Measurements from ENCODE around the gene MYO1C.
"Not testable (repeated sequence)": the region's sequence is repeated elsewhere in the genome, so short reads cannot be mapped to it uniquely, and the experiment has no call there.

The MYO1C gene

DNA sequence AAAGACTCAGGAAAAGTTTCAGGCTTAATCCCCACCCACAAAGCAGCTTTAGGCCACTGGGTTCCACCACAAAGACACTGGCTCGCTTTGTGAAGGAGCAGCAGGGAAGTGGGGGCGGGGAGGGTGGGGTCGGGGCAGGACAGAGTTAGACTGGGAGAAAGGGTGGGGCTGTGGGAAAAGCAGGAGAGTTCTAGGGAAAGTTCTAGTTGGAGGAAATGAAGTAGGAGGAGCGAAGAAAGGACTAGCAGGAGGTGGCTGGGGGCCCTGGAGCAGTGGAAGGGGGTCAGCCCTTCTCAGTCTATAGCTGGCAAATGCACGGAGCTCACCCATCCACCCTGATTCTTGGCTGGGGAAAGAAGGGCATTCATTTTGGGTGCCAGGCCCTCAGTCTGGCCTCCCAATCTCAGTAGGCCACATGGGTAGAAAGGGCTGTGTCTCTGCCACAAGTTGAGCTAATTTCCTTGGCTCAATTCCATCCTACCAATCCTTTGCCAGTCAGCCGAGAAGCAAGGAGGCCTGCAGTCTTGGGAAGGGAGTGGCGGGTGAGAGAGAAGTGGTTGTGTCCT is 19.4 kb upstream of the MYO1C start:
- Histone ChIP-seq H2AFZ (ENCODE audit: low read length) (no peak overlapping the region), H4K20me1 (ENCODE audit: insufficient read depth, low read length, poor library complexity, severe bottlenecking) (peaks cover 4% of the 10 kb centered on the region), H3K9ac (ENCODE audit: low read depth, low read length, poor library complexity, severe bottlenecking) (peak overlapping the region; percentile 20)

DNA sequence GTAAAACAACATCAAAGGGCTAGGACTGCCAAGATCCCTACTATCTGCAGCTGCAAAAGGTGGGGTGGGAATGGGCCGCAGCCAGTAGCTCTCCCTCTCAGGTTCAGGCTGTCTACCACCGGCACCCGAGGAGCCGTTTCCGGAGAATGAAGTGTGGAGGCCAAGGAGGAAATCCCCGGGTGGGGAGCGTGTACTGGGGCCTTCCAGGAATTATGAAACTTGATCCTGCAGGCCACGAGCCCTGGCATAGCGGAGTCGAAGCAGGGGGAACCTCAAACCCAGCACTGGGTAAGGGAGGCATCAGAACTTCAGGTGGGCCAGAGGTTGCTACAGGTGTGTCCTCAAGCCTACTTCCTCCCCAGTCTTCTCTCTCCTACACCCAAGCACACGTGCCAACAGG is 18.8 kb upstream of the MYO1C start:
- no peak overlapping the region for H3K4me2 ChIP-seq (ENCODE audit: low read depth, low read length, poor library complexity, severe bottlenecking)
- H3K36me3 ChIP-seq (ENCODE audit: insufficient read depth, low read length), result peaks cover 6% of the 10 kb centered on the region; the same call in 1 of the 2 replicates
- H3K4me3 ChIP-seq (ENCODE audit: low read length, poor library complexity, severe bottlenecking), result no peak overlapping the region
- peaks cover 7% of the 10 kb centered on the region for H3K4me1 ChIP-seq (ENCODE audit: insufficient read depth, low read length, poor library complexity, severe bottlenecking)
- no peak overlapping the region for H2AFZ ChIP-seq (ENCODE audit: low read length)
- no peak overlapping the region for H3K9ac ChIP-seq (ENCODE audit: low read depth, low read length, poor library complexity, severe bottlenecking)
- peaks cover 19% of the 10 kb centered on the region; the same call in 1 of the 2 replicates for H3K79me2 ChIP-seq (ENCODE audit: insufficient read depth, low read length)
- no peaks in the 10 kb centered on the region for H3K9me2 ChIP-seq (replicated peaks; ENCODE audit: low read depth, low read length)
- no peaks in the 10 kb centered on the region for H3F3A ChIP-seq (ENCODE audit: low read depth)
- H3K27me3 ChIP-seq (ENCODE audit: insufficient read depth, low read length, poor library complexity, severe bottlenecking), result no peaks in the 10 kb centered on the region
- peaks cover 4% of the 10 kb centered on the region for H4K20me1 ChIP-seq (ENCODE audit: insufficient read depth, low read length, poor library complexity, severe bottlenecking)
- no peaks in the 10 kb centered on the region for H3K9me3 ChIP-seq (ENCODE audit: insufficient read depth, low read depth, low read length)
- no peak for TF ChIP-seq CTCF (conservative IDR thresholded peaks at IDR 0.05; ENCODE audit: low read length)
- TF ChIP-seq EZH2phosphoT487 (IDR thresholded peaks at IDR 0.05; ENCODE audit: borderline replicate concordance), result no peak

More for the DNA sequence above, 19.4 kb upstream of the MYO1C start:
- H3K79me2 ChIP-seq (ENCODE audit: insufficient read depth, low read length), result peaks cover 20% of the 10 kb centered on the region; the same call in 1 of the 2 replicates
- H3K27me3 ChIP-seq (ENCODE audit: insufficient read depth, low read length, poor library complexity, severe bottlenecking), result no peaks in the 10 kb centered on the region
- no peak overlapping the region for H3K4me2 ChIP-seq (ENCODE audit: low read depth, low read length, poor library complexity, severe bottlenecking)
- H3K9me3 ChIP-seq (ENCODE audit: insufficient read depth, low read depth, low read length), result no peaks in the 10 kb centered on the region
- peaks cover 7% of the 10 kb centered on the region for H3K4me1 ChIP-seq (ENCODE audit: insufficient read depth, low read length, poor library complexity, severe bottlenecking)
- TF ChIP-seq EZH2phosphoT487 (IDR thresholded peaks at IDR 0.05; ENCODE audit: borderline replicate concordance) (no peak), CTCF (conservative IDR thresholded peaks at IDR 0.05; ENCODE audit: low read length) (no peak)
- H3K9me2 ChIP-seq (replicated peaks; ENCODE audit: low read depth, low read length), result no peaks in the 10 kb centered on the region
- peaks cover 6% of the 10 kb centered on the region; the same call in 1 of the 2 replicates for H3K36me3 ChIP-seq (ENCODE audit: insufficient read depth, low read length)
- H3K4me3 ChIP-seq (ENCODE audit: low read length, poor library complexity, severe bottlenecking), result no peak overlapping the region
- H3F3A ChIP-seq (ENCODE audit: low read depth), result no peaks in the 10 kb centered on the region

DNA sequence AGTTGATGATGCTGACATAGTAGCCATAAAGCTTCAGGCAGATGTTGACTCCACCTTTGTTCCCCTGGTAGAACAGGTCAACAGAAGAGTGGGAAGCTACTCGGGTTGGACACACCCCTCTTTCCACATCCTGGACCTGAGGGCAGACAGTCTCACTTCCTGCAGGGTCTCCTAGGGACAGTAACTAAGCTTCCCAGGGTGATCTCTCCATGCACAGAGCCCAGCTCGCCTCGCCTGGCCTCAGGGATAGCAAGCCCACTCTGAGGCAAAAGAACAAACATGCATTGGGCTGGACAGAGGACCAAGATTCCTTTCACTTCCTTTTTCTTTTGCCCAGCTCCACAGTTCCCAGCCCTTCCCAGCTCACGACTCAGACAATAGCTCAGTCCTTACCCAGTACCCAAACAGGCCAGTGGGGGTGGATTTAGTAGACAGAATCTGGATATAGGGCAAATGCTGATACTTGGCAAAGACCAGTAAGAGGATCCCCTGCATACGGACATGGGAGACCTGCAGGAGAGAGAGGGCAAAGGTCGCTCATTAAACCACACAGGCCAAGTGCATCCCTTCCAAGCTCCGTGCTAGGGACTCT is 16.9 kb upstream of the MYO1C start:
- H3F3A ChIP-seq (ENCODE audit: low read depth), result no peaks in the 10 kb centered on the region
- peaks cover 2% of the 10 kb centered on the region; the same call in 1 of the 2 replicates for H3K79me2 ChIP-seq (ENCODE audit: insufficient read depth, low read length)
- no peak overlapping the region for H2AFZ ChIP-seq (ENCODE audit: low read length)
- H3K9ac ChIP-seq (ENCODE audit: low read depth, low read length, poor library complexity, severe bottlenecking), result no peak overlapping the region
- no peaks in the 10 kb centered on the region for H3K27me3 ChIP-seq (ENCODE audit: insufficient read depth, low read length, poor library complexity, severe bottlenecking)
- H3K9me2 ChIP-seq (replicated peaks; ENCODE audit: low read depth, low read length), result no peaks in the 10 kb centered on the region
- no peaks in the 10 kb centered on the region for H3K4me1 ChIP-seq (ENCODE audit: insufficient read depth, low read length, poor library complexity, severe bottlenecking)
- no peaks in the 10 kb centered on the region for H4K20me1 ChIP-seq (ENCODE audit: insufficient read depth, low read length, poor library complexity, severe bottlenecking)
- peaks cover 6% of the 10 kb centered on the region; the same call in 1 of the 2 replicates for H3K36me3 ChIP-seq (ENCODE audit: insufficient read depth, low read length)
- no peak overlapping the region for H3K4me2 ChIP-seq (ENCODE audit: low read depth, low read length, poor library complexity, severe bottlenecking)
- TF ChIP-seq EZH2phosphoT487 (IDR thresholded peaks at IDR 0.05; ENCODE audit: borderline replicate concordance), result no peak
- no peak for TF ChIP-seq CTCF (conservative IDR thresholded peaks at IDR 0.05; ENCODE audit: low read length)
- H3K4me3 ChIP-seq (ENCODE audit: low read length, poor library complexity, severe bottlenecking), result no peak overlapping the region
- H3K9me3 ChIP-seq (ENCODE audit: insufficient read depth, low read depth, low read length), result no peaks in the 10 kb centered on the region

DNA sequence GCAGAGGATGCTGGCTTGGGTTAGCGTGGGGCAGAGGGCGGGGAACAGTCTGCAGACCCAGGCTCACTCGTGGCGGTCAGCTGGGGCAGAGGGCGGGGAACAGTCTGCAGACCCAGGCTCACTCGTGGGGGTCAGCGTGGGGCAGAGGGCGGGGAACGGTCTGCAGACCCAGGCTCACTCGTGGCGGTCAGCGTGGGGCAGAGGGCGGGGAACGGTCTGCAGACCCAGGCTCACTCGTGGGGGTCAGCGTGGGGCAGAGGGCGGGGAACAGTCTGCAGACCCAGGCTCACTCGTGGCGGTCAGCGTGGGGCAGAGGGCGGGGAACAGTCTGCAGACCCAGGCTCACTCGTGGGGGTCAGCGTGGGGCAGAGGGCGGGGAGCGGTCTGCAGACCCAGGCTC is 16.2 kb upstream of the MYO1C start:
- not testable (repeated sequence) for H3K9ac ChIP-seq (ENCODE audit: low read depth, low read length, poor library complexity, severe bottlenecking); H3K36me3 ChIP-seq (ENCODE audit: insufficient read depth, low read length); H3K79me2 ChIP-seq (ENCODE audit: insufficient read depth, low read length); H3K4me1 ChIP-seq (ENCODE audit: insufficient read depth, low read length, poor library complexity, severe bottlenecking); H4K20me1 ChIP-seq (ENCODE audit: insufficient read depth, low read length, poor library complexity, severe bottlenecking); H3F3A ChIP-seq (ENCODE audit: low read depth); H3K4me2 ChIP-seq (ENCODE audit: low read depth, low read length, poor library complexity, severe bottlenecking); H2AFZ ChIP-seq (ENCODE audit: low read length); H3K4me3 ChIP-seq (ENCODE audit: low read length, poor library complexity, severe bottlenecking); H3K27me3 ChIP-seq (ENCODE audit: insufficient read depth, low read length, poor library complexity, severe bottlenecking); H3K9me2 ChIP-seq (replicated peaks; ENCODE audit: low read depth, low read length); H3K9me3 ChIP-seq (ENCODE audit: insufficient read depth, low read depth, low read length)
